B cell (primary cell): ENCODE data around the gene CCL28. TPM values are rescaled to one million over a fixed set of nuclear protein-coding genes. Genes with fewer than 3 reads are reported as not detected.
"Not testable (repeated sequence)": the region's sequence is repeated elsewhere in the genome, so short reads cannot be mapped to it uniquely, and the experiment has no call there.

Source experiments
- ATAC-seq: fragments of 200-7000 bp; cut with Tn5 transposase; one replicate; pipeline ENCODE4 v1.10.0; 2021; ENCODE audit warnings: low read depth, mild to moderate bottlenecking, moderate number of reproducible peaks, moderate library complexity
- CTCF ChIA-PET: fragments of 350-600 bp; sonication (Branson Sonifier 250); formaldehyde crosslinking; loops from one replicate; lab custom pipeline; 2021; ENCODE audit warnings: antibody characterized with exemption, inconsistent platforms; lab: Charles Lee
- POLR2A ChIA-PET: fragments of 350-600 bp; sonication (Branson Sonifier 250); formaldehyde crosslinking; loops from one replicate; lab custom pipeline; 2021; ENCODE audit warnings: antibody characterized with exemption; lab: Charles Lee
- DNase-seq: peaks from one replicate; pipeline ENCODE4 v3.0.0; 2013
- H2AFZ ChIP-seq: 2 replicates; pipeline ENCODE4 v1.6.1; 2012; ENCODE audit warnings: mild to moderate bottlenecking, low read depth, low read length; ENCODE audit not compliant: insufficient read depth, poor library complexity, severe bottlenecking
- H3K27ac ChIP-seq, 2 donors: 1 replicate in 1 of 2; 2 replicates in 1 of 2; pipeline ENCODE4 v1.5.1; 2012 to 2013; ENCODE audit warnings: low read length in 2 of 2, mild to moderate bottlenecking in 2 of 2, moderate library complexity in 1 of 2
- H3K27me3 ChIP-seq, 4 experiments: fragments of 200-600 bp in 1 of 4; sonication (generic) in 1 of 4; replicated peaks in 1 of 4; 1 replicate in 2 of 4; 2 replicates in 2 of 4; pipeline versions ENCODE4 v1.6.1 to v1.7.0; 2013 to 2016; ENCODE audit warnings: low read length in 3 of 4, mild to moderate bottlenecking in 2 of 4, mixed read lengths in 1 of 4, moderate library complexity in 1 of 4; ENCODE audit not compliant: insufficient read depth in 4 of 4, control insufficient read depth in 3 of 4; ENCODE audit errors: control extremely low read depth in 1 of 4
- H3K36me3 ChIP-seq, 2 experiments: replicated peaks in 1 of 2; 1 replicate in 1 of 2; 2 replicates in 1 of 2; pipeline versions ENCODE4 v1.6.1 to v1.7.1; 2013; ENCODE audit warnings: low read length in 1 of 2; ENCODE audit not compliant: insufficient read depth in 2 of 2, control insufficient read depth in 1 of 2; ENCODE audit errors: control extremely low read depth in 1 of 2, extremely low read depth in 1 of 2
- H3K4me1 ChIP-seq, 2 donors: fragments of 200-600 bp in 1 of 2; sonication (generic) in 1 of 2; 1 replicate in 1 of 2; 2 replicates in 1 of 2; pipeline versions ENCODE4 v1.5.1 to v1.6.1; 2013 to 2017; ENCODE audit warnings: low read length in 2 of 2; ENCODE audit not compliant: control insufficient read depth in 2 of 2, insufficient read depth in 2 of 2
- H3K4me2 ChIP-seq: replicated peaks from 2 replicates; pipeline ENCODE3; 2012; ENCODE audit warnings: mild to moderate bottlenecking, low read depth, low read length; ENCODE audit not compliant: poor library complexity, severe bottlenecking
- H3K4me3 ChIP-seq, 5 experiments: fragments of 200-600 bp in 1 of 5; sonication (generic) in 1 of 5; 1 replicate in 3 of 5; 2 replicates in 2 of 5; pipeline versions ENCODE4 v1.5.1 to v1.7.0; 2011 to 2016; ENCODE audit warnings: low read length in 4 of 5, mild to moderate bottlenecking in 4 of 5, low read depth in 2 of 5, control low read depth in 1 of 5, moderate library complexity in 1 of 5; ENCODE audit not compliant: insufficient read depth in 1 of 5; ENCODE audit errors: control extremely low read depth in 1 of 5, extremely low read depth in 1 of 5
- H3K79me2 ChIP-seq: fragments of 200-600 bp; sonication (generic); one replicate; pipeline ENCODE4 v1.6.0; 2016; ENCODE audit warnings: low read length; ENCODE audit not compliant: control insufficient read depth, insufficient read depth
- H3K9ac ChIP-seq: fragments of 200-600 bp; sonication (generic); 2 replicates; pipeline ENCODE4 v1.6.1; 2017; ENCODE audit warnings: mild to moderate bottlenecking, low read length, moderate library complexity
- H3K9me3 ChIP-seq, 3 donors: one replicate each; pipeline versions ENCODE4 v1.6.1 to v1.7.1; 2013; ENCODE audit warnings: low read length in 2 of 3; ENCODE audit not compliant: control insufficient read depth in 2 of 3, insufficient read depth in 1 of 3; ENCODE audit errors: control extremely low read depth in 1 of 3
- H4K20me1 ChIP-seq: 2 replicates; pipeline ENCODE4 v1.6.0; 2012; ENCODE audit warnings: mild to moderate bottlenecking, low read length; ENCODE audit not compliant: insufficient read depth, control insufficient read depth, poor library complexity, severe bottlenecking
- H3K27ac Mint-ChIP-seq: one replicate; pipeline ENCODE4 v1.8.0; 2021; ENCODE audit warnings: mixed read lengths
- H3K27me3 Mint-ChIP-seq: one replicate; pipeline ENCODE4 v1.8.0; 2021; ENCODE audit warnings: mixed read lengths
- H3K4me1 Mint-ChIP-seq: one replicate; pipeline ENCODE4 v1.8.0; 2021; ENCODE audit warnings: mixed read lengths
- H3K4me3 Mint-ChIP-seq: one replicate; pipeline ENCODE4 v1.8.0; 2021; ENCODE audit warnings: mixed read lengths
- H3K9me3 Mint-ChIP-seq: one replicate; pipeline ENCODE4 v1.8.0; 2022; ENCODE audit warnings: mixed read lengths; ENCODE audit not compliant: insufficient read depth
- EZH2 ChIP-seq: IDR thresholded peaks from 2 replicates; pipeline ENCODE4 v1.6.1; 2012; ENCODE audit warnings: borderline replicate concordance, low read depth, mild to moderate bottlenecking, moderate library complexity, low read length; ENCODE audit not compliant: insufficient read depth, poor library complexity, severe bottlenecking
- WGBS: methylation state at CpG from one replicate; pipeline ENCODE4 v1.1.5; 2013; ENCODE audit warnings: missing lambda C conversion rate; ENCODE audit not compliant: insufficient coverage; 5-methylcytosine and 5-hydroxymethylcytosine counted together
- intact Hi-C: fragments of 100-400 bp; cut with micrococcal nuclease; formaldehyde crosslinking; loops from one replicate; pipeline ENCODE4 v1.10.0; 2022
- polyA plus RNA-seq: library from polyadenylated mRNA; depleted of rRNA; stranded (reverse); fragments of >200 nt; gene quantifications from 2 replicates; pipeline ENCODE4 v1.2.3, GENCODE V29; 2012
- total RNA-seq, 2 donors: library from RNA; stranded (reverse); fragments of 120-200 nt in 1 of 2; gene quantifications; 1 replicate in 1 of 2; 2 replicates in 1 of 2; pipeline versions ENCODE4 v1.2.3 to v1.2.4, GENCODE V29; 2013 to 2022
- TF ChIP-seq, protein P1 (sequence below): fragments of 200-600 bp; IDR thresholded peaks from one replicate; pipeline ENCODE4 v1.8.0; 2022; ENCODE audit warnings: antibody characterized with exemption, mild to moderate bottlenecking

Gene CCL28
- total and polyA plus RNA-seq, 2 donors (not counting 1 experiment from before 2014, with no cell fraction given) = 18.6 to 18.7 TPM

GRCh38 chr5:43425983-43426382 is 13.8 kb upstream of the CCL28 start:
- H3K36me3 ChIP-seq = no peaks in the 10 kb centered on the region
- ATAC-seq (no peak), DNase-seq (no peak)
- WGBS = no CpG with 5 or more reads among the region's 2 CpGs
- H3K27ac Mint-ChIP-seq = no peak overlapping the region
- no peaks in the 10 kb centered on the region for H3K27me3 ChIP-seq
- H3K27me3 Mint-ChIP-seq = peaks cover 6% of the 10 kb centered on the region
- intact Hi-C loops = no loop called here
- TF ChIP-seq, protein P1, sequence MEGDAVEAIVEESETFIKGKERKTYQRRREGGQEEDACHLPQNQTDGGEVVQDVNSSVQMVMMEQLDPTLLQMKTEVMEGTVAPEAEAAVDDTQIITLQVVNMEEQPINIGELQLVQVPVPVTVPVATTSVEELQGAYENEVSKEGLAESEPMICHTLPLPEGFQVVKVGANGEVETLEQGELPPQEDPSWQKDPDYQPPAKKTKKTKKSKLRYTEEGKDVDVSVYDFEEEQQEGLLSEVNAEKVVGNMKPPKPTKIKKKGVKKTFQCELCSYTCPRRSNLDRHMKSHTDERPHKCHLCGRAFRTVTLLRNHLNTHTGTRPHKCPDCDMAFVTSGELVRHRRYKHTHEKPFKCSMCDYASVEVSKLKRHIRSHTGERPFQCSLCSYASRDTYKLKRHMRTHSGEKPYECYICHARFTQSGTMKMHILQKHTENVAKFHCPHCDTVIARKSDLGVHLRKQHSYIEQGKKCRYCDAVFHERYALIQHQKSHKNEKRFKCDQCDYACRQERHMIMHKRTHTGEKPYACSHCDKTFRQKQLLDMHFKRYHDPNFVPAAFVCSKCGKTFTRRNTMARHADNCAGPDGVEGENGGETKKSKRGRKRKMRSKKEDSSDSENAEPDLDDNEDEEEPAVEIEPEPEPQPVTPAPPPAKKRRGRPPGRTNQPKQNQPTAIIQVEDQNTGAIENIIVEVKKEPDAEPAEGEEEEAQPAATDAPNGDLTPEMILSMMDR = no peak
- TF ChIP-seq EZH2 = no peak
- no peaks in the 10 kb centered on the region for H3K9me3 Mint-ChIP-seq
- H3K4me3 ChIP-seq = no peak overlapping the region
- H3K9ac ChIP-seq = no peak overlapping the region
- no peaks in the 10 kb centered on the region for H3K9me3 ChIP-seq
- H3K4me3 Mint-ChIP-seq = no peak overlapping the region
- no peak overlapping the region for H3K27ac ChIP-seq
- CTCF ChIA-PET = no interaction called here
- no peaks in the 10 kb centered on the region for H3K79me2 ChIP-seq
- no peaks in the 10 kb centered on the region for H3K4me1 Mint-ChIP-seq
- POLR2A ChIA-PET = no interaction called here
- H2AFZ ChIP-seq = no peak overlapping the region
- no peaks in the 10 kb centered on the region for H3K4me1 ChIP-seq
- no peak overlapping the region for H3K4me2 ChIP-seq
- H4K20me1 ChIP-seq = no peaks in the 10 kb centered on the region

- CTCF ChIA-PET, H3K4me3 ChIP-seq, H3K4me1 ChIP-seq, H3K27me3 Mint-ChIP-seq, H3K4me3 Mint-ChIP-seq, H2AFZ ChIP-seq, H3K4me1 Mint-ChIP-seq, H3K4me2 ChIP-seq, POLR2A ChIA-PET, H3K27ac ChIP-seq, H4K20me1 ChIP-seq, H3K79me2 ChIP-seq, H3K27me3 ChIP-seq, intact Hi-C loops, ATAC-seq, DNase-seq, H3K27ac Mint-ChIP-seq, H3K36me3 ChIP-seq, H3K9me3 ChIP-seq, H3K9ac ChIP-seq, H3K9me3 Mint-ChIP-seq: not testable (repeated sequence)
- WGBS = 86% methylated on average over 5 of the region's 6 CpGs
Measured at GRCh38 chr5:43423086-43423485, 10.9 kb upstream of the CCL28 start.
